ENCODE data around the gene SRMS. TPM values are rescaled to one million over a fixed set of nuclear protein-coding genes. Genes with fewer than 3 reads are reported as not detected.

The SRMS gene
- total and polyA plus RNA-seq, 2 of the 13 experiments (the other 11 are each of a cell fraction or from before 2014, with no cell fraction given), result not detected

DNA sequence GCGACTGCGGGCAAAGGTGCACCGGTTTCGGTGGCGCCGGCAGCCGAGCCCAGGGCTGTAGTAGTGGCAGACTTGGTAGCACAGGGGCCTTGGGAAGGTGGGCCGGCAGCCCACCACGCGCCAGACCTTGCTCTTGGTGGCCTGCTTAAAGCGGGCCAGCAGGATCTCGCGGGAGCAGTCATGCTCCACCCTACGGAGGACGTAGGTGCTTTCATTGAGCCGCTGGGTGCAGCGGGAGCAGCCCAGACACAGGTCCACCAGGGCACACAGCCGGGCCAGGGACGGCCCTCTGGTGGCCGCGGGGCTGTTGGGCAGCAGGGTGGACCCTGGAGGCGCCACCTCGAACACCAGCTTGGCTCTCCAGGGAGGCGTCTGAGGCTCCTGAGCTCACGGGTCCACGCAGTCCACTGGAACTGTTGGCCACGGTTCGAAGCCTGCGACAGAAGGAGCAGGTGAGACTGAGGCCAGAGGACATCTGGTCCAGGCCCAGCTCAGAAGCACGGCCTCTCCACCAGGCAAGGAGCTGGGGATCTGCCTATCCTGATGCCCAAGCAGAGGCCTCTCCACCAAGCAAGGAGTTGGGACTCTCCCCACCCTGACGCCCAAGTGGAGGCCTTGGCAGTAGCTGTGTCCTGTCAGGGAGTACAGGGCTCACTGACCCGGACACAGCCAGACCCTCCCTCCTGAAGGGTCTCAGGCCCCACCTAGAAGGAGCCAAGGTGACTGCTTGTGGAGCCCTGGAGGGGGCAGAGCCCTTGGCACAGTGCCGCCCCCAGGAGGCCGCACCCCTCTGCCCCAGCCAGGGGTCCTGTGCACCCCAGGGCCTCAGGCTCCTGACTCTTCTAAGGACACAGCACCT lies 25.5 kb upstream of the SRMS start (continued):
- TF ChIP-seq NRL (CRISPR knock-in tag; IDR thresholded peaks at IDR 0.05; ENCODE audit: borderline replicate concordance), result peak; percentile 37; the same call in 1 of the 2 replicates
- peak; percentile 82; the same call in 1 of the 2 replicates for TF ChIP-seq RXRA (CRISPR knock-in tag; IDR thresholded peaks at IDR 0.05)
- TF ChIP-seq, protein P1, sequence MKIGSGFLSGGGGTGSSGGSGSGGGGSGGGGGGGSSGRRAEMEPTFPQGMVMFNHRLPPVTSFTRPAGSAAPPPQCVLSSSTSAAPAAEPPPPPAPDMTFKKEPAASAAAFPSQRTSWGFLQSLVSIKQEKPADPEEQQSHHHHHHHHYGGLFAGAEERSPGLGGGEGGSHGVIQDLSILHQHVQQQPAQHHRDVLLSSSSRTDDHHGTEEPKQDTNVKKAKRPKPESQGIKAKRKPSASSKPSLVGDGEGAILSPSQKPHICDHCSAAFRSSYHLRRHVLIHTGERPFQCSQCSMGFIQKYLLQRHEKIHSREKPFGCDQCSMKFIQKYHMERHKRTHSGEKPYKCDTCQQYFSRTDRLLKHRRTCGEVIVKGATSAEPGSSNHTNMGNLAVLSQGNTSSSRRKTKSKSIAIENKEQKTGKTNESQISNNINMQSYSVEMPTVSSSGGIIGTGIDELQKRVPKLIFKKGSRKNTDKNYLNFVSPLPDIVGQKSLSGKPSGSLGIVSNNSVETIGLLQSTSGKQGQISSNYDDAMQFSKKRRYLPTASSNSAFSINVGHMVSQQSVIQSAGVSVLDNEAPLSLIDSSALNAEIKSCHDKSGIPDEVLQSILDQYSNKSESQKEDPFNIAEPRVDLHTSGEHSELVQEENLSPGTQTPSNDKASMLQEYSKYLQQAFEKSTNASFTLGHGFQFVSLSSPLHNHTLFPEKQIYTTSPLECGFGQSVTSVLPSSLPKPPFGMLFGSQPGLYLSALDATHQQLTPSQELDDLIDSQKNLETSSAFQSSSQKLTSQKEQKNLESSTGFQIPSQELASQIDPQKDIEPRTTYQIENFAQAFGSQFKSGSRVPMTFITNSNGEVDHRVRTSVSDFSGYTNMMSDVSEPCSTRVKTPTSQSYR (CRISPR knock-in tag; IDR thresholded peaks at IDR 0.05; ENCODE audit: borderline replicate concordance), result peak; percentile 7; the same call in 1 of the 2 replicates
- TF ChIP-seq, protein P2, sequence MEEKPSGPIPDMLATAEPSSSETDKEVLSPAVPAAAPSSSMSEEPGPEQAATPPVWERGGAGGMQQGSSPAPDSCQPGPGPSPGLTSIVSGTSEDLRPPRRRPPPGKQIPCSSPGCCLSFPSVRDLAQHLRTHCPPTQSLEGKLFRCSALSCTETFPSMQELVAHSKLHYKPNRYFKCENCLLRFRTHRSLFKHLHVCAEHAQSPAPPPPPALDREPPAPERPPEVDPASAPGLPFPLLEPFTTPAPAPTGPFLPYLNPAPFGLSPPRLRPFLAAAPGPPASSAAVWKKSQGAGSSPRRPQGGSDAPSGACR (CRISPR knock-in tag; IDR thresholded peaks at IDR 0.05), result no peak
- TF ChIP-seq ZNF772 (CRISPR knock-in tag; IDR thresholded peaks at IDR 0.05), result 0 out of 2 replicates have a peak, but pooled peaks have one; percentile 68
- no peak for TF ChIP-seq ZNF543 (CRISPR knock-in tag; IDR thresholded peaks at IDR 0.05)
- no peak for TF ChIP-seq HMG20A (CRISPR knock-in tag; IDR thresholded peaks at IDR 0.05; ENCODE audit: borderline replicate concordance)
- TF ChIP-seq U2AF1 (optimal IDR thresholded peaks at IDR 0.05; ENCODE audit: low read depth, low read length), result no peak
- TF ChIP-seq ZNF83 (CRISPR knock-in tag; IDR thresholded peaks at IDR 0.05; ENCODE audit: borderline replicate concordance), result no peak
- TF ChIP-seq NR3C1 (CRISPR knock-in tag; IDR thresholded peaks at IDR 0.05), result no peak
- no peak for TF ChIP-seq ZC3H4 (CRISPR knock-in tag; IDR thresholded peaks at IDR 0.05; ENCODE audit: borderline replicate concordance)
- TF ChIP-seq, protein P3, sequence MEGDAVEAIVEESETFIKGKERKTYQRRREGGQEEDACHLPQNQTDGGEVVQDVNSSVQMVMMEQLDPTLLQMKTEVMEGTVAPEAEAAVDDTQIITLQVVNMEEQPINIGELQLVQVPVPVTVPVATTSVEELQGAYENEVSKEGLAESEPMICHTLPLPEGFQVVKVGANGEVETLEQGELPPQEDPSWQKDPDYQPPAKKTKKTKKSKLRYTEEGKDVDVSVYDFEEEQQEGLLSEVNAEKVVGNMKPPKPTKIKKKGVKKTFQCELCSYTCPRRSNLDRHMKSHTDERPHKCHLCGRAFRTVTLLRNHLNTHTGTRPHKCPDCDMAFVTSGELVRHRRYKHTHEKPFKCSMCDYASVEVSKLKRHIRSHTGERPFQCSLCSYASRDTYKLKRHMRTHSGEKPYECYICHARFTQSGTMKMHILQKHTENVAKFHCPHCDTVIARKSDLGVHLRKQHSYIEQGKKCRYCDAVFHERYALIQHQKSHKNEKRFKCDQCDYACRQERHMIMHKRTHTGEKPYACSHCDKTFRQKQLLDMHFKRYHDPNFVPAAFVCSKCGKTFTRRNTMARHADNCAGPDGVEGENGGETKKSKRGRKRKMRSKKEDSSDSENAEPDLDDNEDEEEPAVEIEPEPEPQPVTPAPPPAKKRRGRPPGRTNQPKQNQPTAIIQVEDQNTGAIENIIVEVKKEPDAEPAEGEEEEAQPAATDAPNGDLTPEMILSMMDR (CRISPR knock-in tag; IDR thresholded peaks at IDR 0.05), result peak; percentile 82
- TF ChIP-seq ZNF782 (CRISPR knock-in tag; IDR thresholded peaks at IDR 0.05; ENCODE audit: borderline replicate concordance), result no peak
- TF ChIP-seq FOXA1 (IDR thresholded peaks at IDR 0.05), result no peak
- TF ChIP-seq FOXA1 (CRISPR knock-in tag; IDR thresholded peaks at IDR 0.05), result no peak
- no peak; the same call in 1 of the 2 replicates for TF ChIP-seq ZMYM2 (CRISPR knock-in tag; IDR thresholded peaks at IDR 0.05)
- TF ChIP-seq ZNF619 (CRISPR knock-in tag; IDR thresholded peaks at IDR 0.05), result 0 out of 2 replicates have a peak, but pooled peaks have one; percentile 23
- TF ChIP-seq, protein P4, sequence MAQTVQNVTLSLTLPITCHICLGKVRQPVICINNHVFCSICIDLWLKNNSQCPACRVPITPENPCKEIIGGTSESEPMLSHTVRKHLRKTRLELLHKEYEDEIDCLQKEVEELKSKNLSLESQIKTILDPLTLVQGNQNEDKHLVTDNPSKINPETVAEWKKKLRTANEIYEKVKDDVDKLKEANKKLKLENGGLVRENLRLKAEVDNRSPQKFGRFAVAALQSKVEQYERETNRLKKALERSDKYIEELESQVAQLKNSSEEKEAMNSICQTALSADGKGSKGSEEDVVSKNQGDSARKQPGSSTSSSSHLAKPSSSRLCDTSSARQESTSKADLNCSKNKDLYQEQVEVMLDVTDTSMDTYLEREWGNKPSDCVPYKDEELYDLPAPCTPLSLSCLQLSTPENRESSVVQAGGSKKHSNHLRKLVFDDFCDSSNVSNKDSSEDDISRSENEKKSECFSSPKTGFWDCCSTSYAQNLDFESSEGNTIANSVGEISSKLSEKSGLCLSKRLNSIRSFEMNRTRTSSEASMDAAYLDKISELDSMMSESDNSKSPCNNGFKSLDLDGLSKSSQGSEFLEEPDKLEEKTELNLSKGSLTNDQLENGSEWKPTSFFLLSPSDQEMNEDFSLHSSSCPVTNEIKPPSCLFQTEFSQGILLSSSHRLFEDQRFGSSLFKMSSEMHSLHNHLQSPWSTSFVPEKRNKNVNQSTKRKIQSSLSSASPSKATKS (CRISPR knock-in tag; IDR thresholded peaks at IDR 0.05), result no peak
- no peak for TF ChIP-seq ARNTL (CRISPR knock-in tag; IDR thresholded peaks at IDR 0.05)
- no peak for TF ChIP-seq SP1 (IDR thresholded peaks at IDR 0.05)
- peak; percentile 38; the same call in 1 of the 2 replicates for TF ChIP-seq SP1 (CRISPR knock-in tag; IDR thresholded peaks at IDR 0.05)
- 0 out of 2 replicates have a peak, but pooled peaks have one; percentile 64 for TF ChIP-seq ZNF468 (CRISPR knock-in tag; IDR thresholded peaks at IDR 0.05)
- TF ChIP-seq ZNF335 (CRISPR knock-in tag; IDR thresholded peaks at IDR 0.05), result no peak
